BE2C (cell line): ENCODE data around the gene ADISSP.
A peak's percentile ranks its signal among the peaks of the same experiment; 100 is the strongest.

ENCODE experiments used
- DNase-seq: peaks from one replicate; pipeline ENCODE4 v3.0.0-alpha.2; 2020
- H3K27me3 ChIP-seq: fragments of 250-450 bp; sonication (Bioruptor Pico); 2 replicates; pipeline ENCODE4 v1.5.1; 2020; ENCODE audit warnings: mild to moderate bottlenecking
- H3K36me3 ChIP-seq: fragments of 250-450 bp; sonication (Bioruptor Pico); 2 replicates; pipeline ENCODE4 v1.5.1; 2020; ENCODE audit warnings: mild to moderate bottlenecking
- H3K4me1 ChIP-seq: fragments of 250-450 bp; sonication (Bioruptor Pico); 2 replicates; pipeline ENCODE4 v1.5.1; 2020
- H3K4me3 ChIP-seq: 2 replicates; pipeline ENCODE4 v1.5.1; 2011; ENCODE audit warnings: low read depth, low read length
- H3K9me3 ChIP-seq: fragments of 250-450 bp; sonication (Bioruptor Pico); 2 replicates; pipeline ENCODE4 v1.5.1; 2020
- TF ChIP-seq, protein P1 (sequence below): IDR thresholded peaks from 2 replicates; pipeline ENCODE4 v1.5.1; 2012; ENCODE audit warnings: mild to moderate bottlenecking, low read depth, low read length

Gene ADISSP

DNA sequence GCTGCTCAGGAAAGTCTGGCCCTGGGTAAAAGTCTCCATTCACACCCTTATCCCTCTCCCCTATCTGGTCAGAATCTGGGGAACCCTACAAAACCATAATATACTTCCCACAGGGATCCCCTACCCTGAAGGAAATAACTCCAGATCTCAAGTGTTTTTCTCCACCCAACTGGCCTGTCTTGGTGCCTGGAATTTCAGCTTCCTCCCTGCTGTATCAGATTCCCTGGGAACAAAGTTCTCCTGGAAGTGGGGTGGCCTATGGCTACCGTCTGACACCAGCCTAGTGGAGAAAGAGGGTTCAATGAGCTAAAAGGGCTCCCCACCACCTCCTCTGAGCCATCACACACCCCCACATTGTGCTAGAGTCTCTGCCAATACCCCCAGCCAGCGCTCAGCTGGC is 20.1 kb downstream of the ADISSP start:
- TF ChIP-seq, protein P1, sequence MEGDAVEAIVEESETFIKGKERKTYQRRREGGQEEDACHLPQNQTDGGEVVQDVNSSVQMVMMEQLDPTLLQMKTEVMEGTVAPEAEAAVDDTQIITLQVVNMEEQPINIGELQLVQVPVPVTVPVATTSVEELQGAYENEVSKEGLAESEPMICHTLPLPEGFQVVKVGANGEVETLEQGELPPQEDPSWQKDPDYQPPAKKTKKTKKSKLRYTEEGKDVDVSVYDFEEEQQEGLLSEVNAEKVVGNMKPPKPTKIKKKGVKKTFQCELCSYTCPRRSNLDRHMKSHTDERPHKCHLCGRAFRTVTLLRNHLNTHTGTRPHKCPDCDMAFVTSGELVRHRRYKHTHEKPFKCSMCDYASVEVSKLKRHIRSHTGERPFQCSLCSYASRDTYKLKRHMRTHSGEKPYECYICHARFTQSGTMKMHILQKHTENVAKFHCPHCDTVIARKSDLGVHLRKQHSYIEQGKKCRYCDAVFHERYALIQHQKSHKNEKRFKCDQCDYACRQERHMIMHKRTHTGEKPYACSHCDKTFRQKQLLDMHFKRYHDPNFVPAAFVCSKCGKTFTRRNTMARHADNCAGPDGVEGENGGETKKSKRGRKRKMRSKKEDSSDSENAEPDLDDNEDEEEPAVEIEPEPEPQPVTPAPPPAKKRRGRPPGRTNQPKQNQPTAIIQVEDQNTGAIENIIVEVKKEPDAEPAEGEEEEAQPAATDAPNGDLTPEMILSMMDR, result no peak

DNA sequence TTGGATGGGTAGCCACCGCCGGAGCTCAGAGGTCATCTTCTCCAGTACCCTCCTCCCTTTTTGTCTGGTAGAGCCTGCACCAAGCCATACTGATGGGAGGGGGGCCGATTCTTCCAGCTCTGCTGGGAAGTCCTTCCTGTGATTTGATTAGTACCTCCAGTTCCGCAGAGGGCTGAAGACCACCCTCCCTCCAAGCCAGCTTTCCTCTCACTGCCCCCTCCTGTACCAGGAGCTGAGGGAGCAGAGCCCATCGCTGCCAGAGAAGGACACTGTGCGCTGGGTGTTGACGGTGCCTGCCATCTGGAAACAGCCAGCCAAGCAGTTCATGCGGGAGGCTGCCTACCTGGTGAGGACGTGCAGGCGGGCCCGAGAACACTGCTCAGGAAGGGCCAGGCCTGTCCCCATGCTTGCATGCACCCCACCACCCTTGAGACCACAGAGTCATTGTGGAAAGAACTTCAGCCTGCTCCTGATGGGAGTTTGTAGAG is 21.8 kb downstream of the ADISSP start:
- TF ChIP-seq, protein P1, result no peak
- Histone ChIP-seq H3K4me1 (no peaks in the 10 kb centered on the region; the same call in 1 of the 2 replicates), H3K4me3 (no peak overlapping the region), H3K27me3 (no peaks in the 10 kb centered on the region), H3K36me3 (no peaks in the 10 kb centered on the region), H3K9me3 (no peaks in the 10 kb centered on the region)
- DNase-seq, result no peak

More for the DNA sequence above, 20.1 kb downstream of the ADISSP start:
- no peaks in the 10 kb centered on the region for H3K27me3 ChIP-seq
- no peak overlapping the region for H3K4me3 ChIP-seq
- H3K9me3 ChIP-seq, result no peaks in the 10 kb centered on the region
- H3K36me3 ChIP-seq, result no peaks in the 10 kb centered on the region
- peaks cover under 1% of the 10 kb centered on the region for H3K4me1 ChIP-seq
- no peak for DNase-seq

DNA sequence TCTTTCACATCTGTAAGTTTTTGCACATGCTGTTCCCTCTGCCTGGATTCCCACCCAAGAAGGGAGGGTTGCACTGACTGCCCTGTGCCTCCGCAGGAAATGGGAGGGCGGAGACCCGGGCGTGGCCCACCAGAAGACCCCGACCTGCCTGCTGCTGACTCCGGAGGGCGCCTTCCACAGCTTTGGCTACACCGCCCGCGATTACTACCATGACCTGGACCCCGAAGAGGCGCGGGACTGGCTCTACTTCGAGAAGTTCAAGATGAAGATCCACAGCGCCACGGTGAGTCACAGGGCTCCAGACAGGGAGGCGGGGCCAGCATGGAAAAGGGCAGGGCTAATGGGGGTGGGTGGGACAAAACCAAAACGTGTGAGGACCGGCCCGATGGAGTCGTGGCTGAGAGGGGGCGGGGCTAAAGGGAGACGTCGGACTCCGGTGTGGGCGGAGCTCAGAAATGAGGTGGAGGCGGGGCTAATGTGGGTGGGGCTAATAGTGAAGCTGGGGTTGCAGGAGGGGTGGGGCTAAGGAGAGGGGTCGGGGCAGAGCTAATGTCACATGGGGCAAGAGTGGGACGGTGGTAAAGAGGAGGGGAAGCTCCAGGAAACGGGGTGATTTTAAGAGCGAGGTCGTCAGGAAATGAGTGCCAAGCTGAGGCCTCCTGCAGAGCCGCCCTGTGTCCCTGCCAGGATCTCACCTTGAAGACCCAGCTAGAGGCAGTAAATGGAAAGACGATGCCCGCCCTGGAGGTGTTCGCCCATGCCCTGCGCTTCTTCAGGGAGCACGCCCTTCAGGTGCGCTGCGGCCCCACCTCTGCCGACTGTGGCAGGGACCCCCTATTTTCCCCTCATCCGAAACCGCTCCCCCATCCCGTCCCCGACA is 22.5 kb downstream of the ADISSP start:
- H3K9me3 ChIP-seq, result no peaks in the 10 kb centered on the region
- H3K4me3 ChIP-seq, result peak overlapping the region; percentile 56
- no peaks in the 10 kb centered on the region for H3K27me3 ChIP-seq
- peak; percentile 97 for DNase-seq
- no peaks in the 10 kb centered on the region; the same call in 1 of the 2 replicates for H3K4me1 ChIP-seq
- TF ChIP-seq, protein P1, result no peak
- H3K36me3 ChIP-seq, result no peaks in the 10 kb centered on the region

DNA sequence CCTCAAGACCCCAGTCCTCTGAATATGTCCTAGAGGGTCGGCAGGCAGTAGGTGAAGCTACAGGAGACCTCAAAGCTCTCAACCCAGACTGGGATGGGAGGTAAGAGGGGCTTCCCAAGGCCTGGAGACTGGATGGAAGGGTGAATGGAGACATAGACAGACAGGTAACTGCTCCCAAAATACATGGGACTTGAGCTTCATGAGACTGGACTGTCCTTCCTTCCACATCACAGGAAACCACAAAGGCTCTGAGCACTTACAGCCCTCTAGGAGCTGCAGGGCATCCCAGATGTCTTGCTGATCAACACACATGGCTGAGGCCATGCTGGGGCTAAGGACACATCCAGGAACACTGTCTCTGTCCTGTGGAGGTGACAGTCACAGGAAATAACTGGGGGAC is 23.5 kb downstream of the ADISSP start:
- H3K27me3 ChIP-seq, result no peaks in the 10 kb centered on the region
- no peaks in the 10 kb centered on the region for H3K4me1 ChIP-seq
- H3K4me3 ChIP-seq, result no peak overlapping the region
- no peak for DNase-seq
- TF ChIP-seq, protein P1, result no peak
- H3K36me3 ChIP-seq, result no peaks in the 10 kb centered on the region
- no peaks in the 10 kb centered on the region for H3K9me3 ChIP-seq

DNA sequence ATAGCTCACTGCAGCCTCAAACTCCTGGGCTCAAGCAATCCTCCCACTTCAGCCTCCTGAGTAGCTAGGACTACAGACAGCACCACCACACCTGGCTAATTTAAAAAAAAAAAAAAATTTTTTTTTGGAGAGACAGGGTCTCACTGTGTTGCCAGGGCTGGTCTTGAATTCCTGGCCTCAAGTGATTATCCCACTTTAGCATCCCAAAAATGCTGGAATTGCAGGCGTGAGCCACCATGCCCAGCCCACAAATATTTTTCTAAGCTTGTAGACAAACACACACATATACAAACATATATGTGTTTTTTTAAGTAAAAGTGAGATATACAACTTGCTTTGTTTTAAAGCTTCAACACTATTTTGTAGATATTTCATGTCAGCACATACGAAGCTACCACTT is 24.3 kb downstream of the ADISSP start:
- no peaks in the 10 kb centered on the region for H3K9me3 ChIP-seq
- H3K36me3 ChIP-seq, result no peaks in the 10 kb centered on the region
- no peak overlapping the region for H3K4me3 ChIP-seq
- no peaks in the 10 kb centered on the region for H3K27me3 ChIP-seq
- peaks cover under 1% of the 10 kb centered on the region; the same call in 1 of the 2 replicates for H3K4me1 ChIP-seq
- TF ChIP-seq, protein P1, result no peak
- DNase-seq, result no peak
